Esophagus (tissue), 2 donors: ENCODE data around the gene TAC4. TPM values are rescaled to one million over a fixed set of nuclear protein-coding genes. Genes with fewer than 3 reads are reported as not detected.

ENCODE experiments used
- H3K27ac ChIP-seq, 2 donors: one replicate each; pipeline ENCODE4 v1.5.1; 2013; ENCODE audit warnings: low read depth in 2 of 2, mild to moderate bottlenecking in 2 of 2, inconsistent platforms in 1 of 2, low read length in 1 of 2, moderate library complexity in 1 of 2
- H3K27me3 ChIP-seq, 2 donors: one replicate each; pipeline ENCODE4 v1.6.1; 2013; ENCODE audit warnings: low read length in 2 of 2, control low read depth in 1 of 2, mild to moderate bottlenecking in 1 of 2; ENCODE audit not compliant: insufficient read depth in 2 of 2, control insufficient read depth in 1 of 2
- H3K36me3 ChIP-seq, 2 donors: one replicate each; pipeline ENCODE4 v1.6.1; 2013; ENCODE audit warnings: low read length in 1 of 2; ENCODE audit not compliant: control insufficient read depth in 2 of 2, insufficient read depth in 2 of 2
- H3K4me1 ChIP-seq, 2 donors: one replicate each; pipeline ENCODE4 v1.6.1; 2013; ENCODE audit warnings: low read length in 1 of 2; ENCODE audit not compliant: control insufficient read depth in 2 of 2, insufficient read depth in 2 of 2
- H3K4me3 ChIP-seq, 2 donors: one replicate each; pipeline ENCODE4 v1.5.1; 2013; ENCODE audit warnings: low read length in 2 of 2, mild to moderate bottlenecking in 2 of 2, low read depth in 1 of 2, moderate library complexity in 1 of 2
- H3K9me3 ChIP-seq, 2 donors: one replicate each; pipeline ENCODE4 v1.6.1; 2013; ENCODE audit warnings: mild to moderate bottlenecking in 2 of 2, low read depth in 1 of 2, low read length in 1 of 2, moderate library complexity in 1 of 2; ENCODE audit not compliant: control insufficient read depth in 2 of 2, insufficient read depth in 1 of 2
- WGBS, 2 donors: extraction: QIAGEN DNeasy Blood & Tissue Kit; methylation state at CpG; one replicate each; pipeline ENCODE4 v1.1.7; 2013; 5-methylcytosine and 5-hydroxymethylcytosine counted together
- polyA plus RNA-seq, 2 donors: library from polyadenylated mRNA; stranded (reverse); fragments of 200-250 nt; gene quantifications; one replicate each; pipeline ENCODE4 v1.2.3, GENCODE V29; 2013
- donor health status: healthy with polysubstance abuse.
- donor health status: Bipolar disorder and iron deficiency.

TAC4 gene
- polyA plus RNA-seq, 2 donors, result not detected

DNA sequence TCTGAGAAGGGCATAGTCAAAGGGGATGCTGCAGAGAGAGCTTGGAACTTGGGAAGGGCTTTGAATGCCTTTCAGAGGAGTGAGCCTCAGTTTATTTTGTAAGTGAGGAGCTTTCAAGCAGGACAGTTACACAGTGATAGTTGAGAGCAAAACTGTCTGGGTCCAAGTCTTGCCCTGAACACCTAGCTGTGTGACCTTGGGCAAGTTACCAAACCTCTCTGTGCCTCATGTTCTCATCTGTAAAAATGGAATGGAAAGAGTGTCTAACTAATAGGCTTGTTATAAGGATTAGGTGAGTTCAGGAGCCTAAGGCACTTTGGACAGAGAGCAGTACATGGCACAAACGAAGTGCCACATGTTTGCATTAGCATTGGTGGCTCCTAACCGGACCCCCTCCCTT is 27.0 kb upstream of the TAC4 start:
- 60 to 74% methylated on average over 2 of the region's 2 CpGs for WGBS, 2 donors

DNA sequence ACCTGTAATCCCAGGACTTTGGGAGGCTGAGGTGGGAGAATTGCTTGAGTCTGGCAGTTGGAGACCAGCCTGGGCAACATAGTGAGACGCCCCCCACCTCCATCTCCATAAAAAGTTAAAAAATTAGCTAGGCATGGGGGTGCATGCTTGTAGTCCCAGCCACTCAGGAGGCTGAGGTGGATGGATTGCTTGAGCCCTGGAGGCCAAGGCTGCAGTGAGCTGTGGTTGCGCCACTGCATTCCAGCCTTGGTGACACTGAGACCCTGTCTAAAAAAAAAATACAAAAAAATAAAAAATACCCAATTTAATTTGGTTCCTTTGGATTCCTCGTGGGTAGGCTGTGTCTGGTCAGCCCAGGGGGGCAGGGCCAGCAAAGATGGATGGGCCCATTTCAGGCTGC is 26.1 kb upstream of the TAC4 start:
- no peak overlapping the region for H3K4me3 ChIP-seq
- no peak overlapping the region for H3K27ac ChIP-seq
- no peaks in the 10 kb centered on the region for H3K9me3 ChIP-seq
- 73 to 84% methylated on average over 3 of the region's 3 CpGs for WGBS, 2 donors
- H3K27me3 ChIP-seq, result no peaks in the 10 kb centered on the region
- peaks cover 0 to 4% of the 10 kb centered on the region in 2 donors for H3K4me1 ChIP-seq
- no peaks in the 10 kb centered on the region for H3K36me3 ChIP-seq

More for the DNA sequence above, 27.0 kb upstream of the TAC4 start:
- Histone ChIP-seq H3K9me3 (no peaks in the 10 kb centered on the region), H3K27me3 (no peaks in the 10 kb centered on the region), H3K27ac (no peak overlapping the region), H3K4me1 (peaks cover 0 to 4% of the 10 kb centered on the region in 2 donors), H3K4me3 (no peak overlapping the region), H3K36me3 (no peaks in the 10 kb centered on the region)

DNA sequence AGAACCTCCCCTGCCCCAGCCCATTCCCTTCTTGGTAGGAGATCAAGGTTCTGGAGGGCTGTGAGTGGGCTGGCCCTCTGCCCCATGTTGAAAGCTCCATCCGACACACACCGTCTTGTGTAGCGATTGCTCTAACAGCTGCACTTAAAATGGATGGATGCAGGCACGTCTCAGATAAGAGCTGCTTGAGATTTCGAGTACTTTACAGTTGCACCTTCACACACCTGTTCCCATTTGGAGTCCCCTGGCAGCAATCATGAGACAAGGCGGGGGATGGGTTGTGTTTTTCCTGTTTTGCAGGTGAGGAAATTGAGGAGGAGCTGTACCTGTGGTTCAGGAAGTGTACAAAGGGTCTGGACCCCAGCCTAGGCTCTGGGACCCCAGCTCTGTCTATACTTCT is 25.6 kb upstream of the TAC4 start:
- 63 to 76% methylated on average over 6 of the region's 6 CpGs for WGBS, 2 donors
- peaks cover 0 to 4% of the 10 kb centered on the region in 2 donors for H3K4me1 ChIP-seq
- H3K4me3 ChIP-seq, result no peak overlapping the region
- no peaks in the 10 kb centered on the region for H3K36me3 ChIP-seq
- H3K27ac ChIP-seq, result no peak overlapping the region
- H3K27me3 ChIP-seq, result no peaks in the 10 kb centered on the region
- H3K9me3 ChIP-seq, result no peaks in the 10 kb centered on the region

DNA sequence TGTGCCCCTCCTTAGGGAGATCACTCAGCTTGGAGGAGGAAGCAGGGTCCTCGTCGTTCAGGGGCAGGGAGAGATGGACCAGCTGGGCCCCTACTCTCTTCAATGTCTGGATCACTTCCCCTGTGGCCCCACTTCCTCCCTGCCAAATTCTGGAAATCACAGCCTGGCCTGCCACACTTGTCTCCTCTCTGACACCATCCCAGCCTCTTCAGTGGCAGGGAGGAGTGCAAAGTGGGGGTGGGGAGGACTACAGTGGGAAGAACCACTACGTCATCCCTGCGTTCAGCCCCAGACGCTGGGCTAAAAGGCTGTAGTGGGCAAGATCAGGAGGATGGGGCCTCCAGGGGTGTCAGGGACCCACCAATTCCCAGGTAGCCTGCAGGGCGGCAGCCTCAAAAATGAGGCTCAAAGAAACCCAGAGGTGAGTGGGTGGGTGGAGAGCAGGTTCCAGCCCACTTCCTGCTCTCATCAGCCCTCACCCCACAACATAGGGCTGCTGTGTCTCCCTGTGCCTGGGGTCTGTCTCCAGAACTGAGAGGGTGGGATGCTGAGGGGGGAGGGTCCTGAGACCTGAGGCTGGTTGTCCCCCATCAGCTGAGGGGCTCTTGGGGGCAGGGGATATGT is 25.0 kb upstream of the TAC4 start:
- H3K36me3 ChIP-seq, result no peaks in the 10 kb centered on the region
- no peaks in the 10 kb centered on the region for H3K9me3 ChIP-seq
- H3K27ac ChIP-seq, result no peak overlapping the region
- H3K4me1 ChIP-seq, result peaks cover 0 to 4% of the 10 kb centered on the region in 2 donors
- no peak overlapping the region for H3K4me3 ChIP-seq
- WGBS, 2 donors, result 74 to 79% methylated on average over 6 of the region's 6 CpGs
- H3K27me3 ChIP-seq, result no peaks in the 10 kb centered on the region

DNA sequence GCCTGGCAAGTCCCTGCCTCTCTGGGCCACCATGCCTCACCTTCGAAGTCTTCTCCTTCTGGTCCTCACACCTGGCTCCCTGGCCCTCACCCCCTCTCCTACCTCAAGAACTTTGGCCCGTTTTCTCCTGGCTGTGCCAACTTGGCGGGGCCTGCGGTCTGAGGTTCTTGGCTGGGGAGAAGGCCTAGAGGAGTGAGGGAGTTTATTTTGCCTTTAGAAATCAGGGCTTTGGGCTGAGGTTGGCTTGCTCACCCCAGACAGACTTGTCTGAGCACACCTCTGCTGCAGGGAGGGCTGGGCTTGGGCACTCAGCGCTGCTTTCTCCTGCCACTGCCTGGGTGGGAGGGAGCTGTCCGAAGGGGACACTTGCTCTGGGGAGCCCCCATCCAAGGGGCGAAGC is 23.3 kb upstream of the TAC4 start:
- no peaks in the 10 kb centered on the region for H3K27me3 ChIP-seq
- 52 to 67% methylated on average over 7 of the region's 7 CpGs for WGBS, 2 donors

DNA sequence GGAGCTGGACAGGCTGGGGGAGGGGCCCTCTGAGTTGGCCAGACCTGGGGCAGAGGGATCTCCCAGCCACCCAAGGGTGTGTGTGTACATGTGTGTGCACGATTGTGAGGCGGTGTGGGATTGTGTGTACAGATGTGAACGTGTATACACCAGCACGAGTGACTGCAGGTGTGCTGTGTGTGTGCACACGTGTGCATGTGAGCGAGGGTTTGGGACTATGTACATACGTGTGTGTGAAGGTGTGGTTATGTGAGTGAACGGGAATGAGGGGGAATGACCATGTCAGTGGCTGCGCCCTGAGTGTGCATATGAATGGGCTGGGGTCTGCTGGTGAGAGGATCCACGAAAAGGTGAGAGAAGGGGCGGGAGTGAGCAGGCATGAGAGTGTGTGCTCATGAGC is 22.4 kb upstream of the TAC4 start:
- H3K9me3 ChIP-seq, result no peaks in the 10 kb centered on the region
- no peaks in the 10 kb centered on the region for H3K27me3 ChIP-seq
- no peak overlapping the region for H3K27ac ChIP-seq
- peaks cover 0 to 4% of the 10 kb centered on the region in 2 donors for H3K4me1 ChIP-seq
- WGBS, 2 donors, result 88 to 90% methylated on average over 11 of the region's 11 CpGs
- H3K36me3 ChIP-seq, result no peaks in the 10 kb centered on the region
- H3K4me3 ChIP-seq, result no peak overlapping the region

More for the DNA sequence above, 23.3 kb upstream of the TAC4 start:
- H3K36me3 ChIP-seq, result no peaks in the 10 kb centered on the region
- no peak overlapping the region for H3K27ac ChIP-seq
- H3K4me1 ChIP-seq, result peaks cover 0 to 4% of the 10 kb centered on the region in 2 donors
- no peaks in the 10 kb centered on the region for H3K9me3 ChIP-seq
- H3K4me3 ChIP-seq, result no peak overlapping the region

DNA sequence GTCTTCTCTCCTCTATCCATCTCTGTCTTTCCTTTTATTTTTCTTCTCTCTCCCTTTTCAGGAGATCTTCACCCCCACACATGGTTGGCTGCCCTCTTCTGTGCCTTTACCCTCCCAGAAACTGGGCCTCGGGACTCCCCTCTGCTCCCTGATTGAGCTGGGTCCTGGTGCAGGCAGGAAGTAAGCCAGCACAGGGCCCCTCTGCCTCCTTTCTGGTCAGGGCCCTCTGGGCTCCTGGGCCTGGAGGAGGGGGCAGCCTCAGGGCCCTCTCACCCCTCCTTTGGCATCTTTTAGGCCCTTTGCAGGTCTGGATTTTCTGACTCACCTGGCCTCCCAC is 21.1 kb upstream of the TAC4 start:
- Histone ChIP-seq H3K9me3 (no peaks in the 10 kb centered on the region), H3K27ac (no peak overlapping the region), H3K27me3 (no peaks in the 10 kb centered on the region), H3K36me3 (no peaks in the 10 kb centered on the region), H3K4me1 (peaks cover 0 to 4% of the 10 kb centered on the region in 2 donors), H3K4me3 (no peak overlapping the region)
- 40 to 56% methylated on average over 1 of the region's 1 CpG for WGBS, 2 donors

DNA sequence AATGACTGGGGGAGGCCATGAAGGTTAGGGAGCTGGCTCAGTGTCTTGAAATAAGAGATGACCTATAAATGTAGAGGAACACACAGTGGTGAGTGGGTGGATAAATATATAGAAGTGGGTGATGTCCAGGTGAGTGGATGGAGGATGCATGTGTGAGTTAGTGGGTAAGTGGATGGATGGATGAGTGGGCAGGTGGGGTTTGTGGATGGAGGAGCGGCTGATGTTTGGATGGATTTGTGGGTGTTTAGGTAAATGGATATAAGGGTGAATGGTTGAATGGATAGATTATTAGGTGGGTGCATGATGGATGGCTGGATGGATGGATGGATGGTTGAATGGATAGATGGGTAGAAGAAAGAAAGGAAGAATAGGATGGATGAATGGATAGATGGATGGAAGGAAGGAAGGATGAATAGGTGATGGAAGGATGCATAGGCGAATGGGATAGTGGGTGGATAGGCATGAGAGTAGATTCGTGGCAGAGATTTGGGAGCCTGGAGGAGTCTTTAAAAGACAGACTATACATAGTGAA is 19.1 kb upstream of the TAC4 start:
- WGBS, 2 donors, result 82 to 86% methylated on average over 3 of the region's 3 CpGs

DNA sequence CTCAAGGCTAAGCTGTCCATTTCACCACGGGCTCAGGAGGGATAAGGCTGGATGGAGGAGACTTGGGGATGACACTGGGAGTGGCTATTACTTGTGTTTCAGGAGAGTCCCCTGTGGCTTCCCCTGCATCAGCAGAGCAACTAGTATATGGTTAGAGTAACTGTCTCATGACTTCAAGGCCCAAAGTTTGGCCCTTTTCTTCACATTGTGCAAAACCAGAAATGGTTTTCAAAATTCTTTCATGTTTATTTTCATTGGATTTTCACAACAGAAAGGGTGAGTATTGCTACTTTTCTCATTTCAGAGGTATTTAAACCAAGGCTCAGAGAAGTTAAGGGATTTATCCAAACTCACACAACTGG is 18.1 kb upstream of the TAC4 start:
- no peak overlapping the region for H3K4me3 ChIP-seq
- H3K27me3 ChIP-seq, result no peaks in the 10 kb centered on the region
- 39 to 40% methylated on average over 1 of the region's 1 CpG for WGBS, 2 donors
- H3K27ac ChIP-seq, result no peak overlapping the region
- H3K4me1 ChIP-seq, result peaks cover 0 to 5% of the 10 kb centered on the region in 2 donors
- no peaks in the 10 kb centered on the region for H3K36me3 ChIP-seq
- no peaks in the 10 kb centered on the region for H3K9me3 ChIP-seq

More for the DNA sequence above, 19.1 kb upstream of the TAC4 start:
- Histone ChIP-seq H3K27ac (no peak overlapping the region), H3K4me3 (no peak overlapping the region), H3K4me1 (peaks cover 0 to 4% of the 10 kb centered on the region in 2 donors), H3K27me3 (no peaks in the 10 kb centered on the region), H3K9me3 (no peaks in the 10 kb centered on the region), H3K36me3 (no peaks in the 10 kb centered on the region)

DNA sequence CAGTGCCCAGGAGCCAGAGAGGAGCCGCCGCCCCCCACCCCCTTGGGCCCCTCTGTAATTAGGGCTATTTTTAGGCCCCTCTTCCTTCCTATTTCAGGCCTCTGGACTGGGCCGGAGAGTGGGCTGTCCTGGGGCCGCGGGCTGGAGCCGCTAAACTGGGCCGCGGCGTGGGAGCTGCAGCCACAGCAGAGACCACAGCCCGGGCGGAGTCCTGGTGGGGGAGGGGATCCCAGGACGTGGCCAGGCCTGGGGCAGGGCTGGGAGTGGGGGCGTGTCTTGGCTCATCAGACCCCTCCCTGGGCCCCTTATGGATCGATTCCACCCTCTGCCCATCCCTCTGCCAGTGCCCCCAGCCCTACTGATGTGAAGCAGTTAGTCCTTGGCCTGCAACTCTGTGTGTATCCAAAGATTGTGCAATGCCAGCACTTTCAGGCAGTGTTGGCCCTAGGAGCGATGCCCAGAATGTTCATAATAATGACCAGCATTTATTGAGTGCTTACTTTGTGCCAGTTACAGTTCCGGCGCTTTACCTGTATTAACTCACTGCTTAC is 15.0 kb upstream of the TAC4 start:
- WGBS, 2 donors, result 48 to 51% methylated on average over 13 to 17 of the region's 17 CpGs
- Histone ChIP-seq H3K27me3 (no peaks in the 10 kb centered on the region), H3K9me3 (no peaks in the 10 kb centered on the region), H3K36me3 (no peaks in the 10 kb centered on the region), H3K4me3 (no peak overlapping the region), H3K4me1 (peaks cover 0 to 2% of the 10 kb centered on the region in 2 donors), H3K27ac (no peak overlapping the region)
